A549 treated with CORT108297 at 1 μM for 4 hours (cell line): ENCODE measurements around the gene RAB24. TPM values are rescaled to one million over a fixed set of nuclear protein-coding genes. Genes with fewer than 3 reads are reported as not detected.

ENCODE experiments used
- total RNA-seq: library from RNA; stranded (reverse); fragments of 200-300 nt; extraction: Qiagen RNA extraction; gene quantifications from 5 replicates; pipeline ENCODE4 v1.2.3, GENCODE V29; 2022

Gene RAB24
- total RNA-seq: 22.0 to 29.4 TPM (median 28.2 TPM) in 5 replicates

DNA sequence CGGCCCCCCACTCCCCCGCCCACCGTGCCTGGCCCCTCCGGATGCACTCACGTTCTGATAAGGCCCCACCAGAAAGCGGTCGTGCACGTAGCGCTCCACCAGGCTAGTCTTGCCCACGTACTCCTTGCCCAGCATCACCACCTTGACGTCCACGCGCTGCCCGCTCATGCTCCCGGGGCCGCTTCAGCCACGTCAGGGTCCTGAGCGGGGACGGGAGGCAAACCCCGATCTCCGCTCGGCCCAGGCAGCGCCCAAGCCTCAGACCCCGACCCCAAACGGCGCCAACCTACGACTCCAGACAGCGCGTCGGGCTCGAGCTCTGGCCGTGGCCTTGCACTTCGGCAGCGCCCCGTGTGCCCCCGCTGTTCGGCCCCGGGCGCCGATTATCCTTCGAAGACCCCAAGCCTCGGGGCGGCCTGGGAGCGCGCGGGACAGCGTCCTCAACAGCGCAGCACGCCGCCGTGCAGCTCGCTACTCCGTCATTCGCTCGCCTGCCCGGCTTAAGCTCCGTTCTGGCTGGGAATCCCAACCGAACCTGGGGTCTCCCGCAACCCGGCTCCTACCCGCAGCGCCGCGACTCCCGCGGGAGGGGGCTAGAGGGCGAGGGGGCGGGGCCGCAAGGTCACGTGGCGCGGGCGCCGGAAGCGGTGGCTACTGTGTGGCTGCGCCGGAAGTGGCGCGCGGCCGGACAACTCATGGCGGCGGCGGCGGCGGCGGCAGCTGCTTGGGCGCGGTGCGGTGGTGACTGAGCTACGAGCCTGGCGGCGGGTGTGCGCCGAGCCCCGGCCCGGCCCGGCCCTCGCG is at the start of gene RAB24, which contains the start of gene PRELID1:
RAB24 (minus strand) TSS at position 599 of the 804 bp plus-strand sequence; CDS start at position 168, 431 bp downstream.
PRELID1 (plus strand) TSS at position 679 of the 804 bp plus-strand sequence. CDS start 187 bp downstream, outside the sequence.

DNA sequence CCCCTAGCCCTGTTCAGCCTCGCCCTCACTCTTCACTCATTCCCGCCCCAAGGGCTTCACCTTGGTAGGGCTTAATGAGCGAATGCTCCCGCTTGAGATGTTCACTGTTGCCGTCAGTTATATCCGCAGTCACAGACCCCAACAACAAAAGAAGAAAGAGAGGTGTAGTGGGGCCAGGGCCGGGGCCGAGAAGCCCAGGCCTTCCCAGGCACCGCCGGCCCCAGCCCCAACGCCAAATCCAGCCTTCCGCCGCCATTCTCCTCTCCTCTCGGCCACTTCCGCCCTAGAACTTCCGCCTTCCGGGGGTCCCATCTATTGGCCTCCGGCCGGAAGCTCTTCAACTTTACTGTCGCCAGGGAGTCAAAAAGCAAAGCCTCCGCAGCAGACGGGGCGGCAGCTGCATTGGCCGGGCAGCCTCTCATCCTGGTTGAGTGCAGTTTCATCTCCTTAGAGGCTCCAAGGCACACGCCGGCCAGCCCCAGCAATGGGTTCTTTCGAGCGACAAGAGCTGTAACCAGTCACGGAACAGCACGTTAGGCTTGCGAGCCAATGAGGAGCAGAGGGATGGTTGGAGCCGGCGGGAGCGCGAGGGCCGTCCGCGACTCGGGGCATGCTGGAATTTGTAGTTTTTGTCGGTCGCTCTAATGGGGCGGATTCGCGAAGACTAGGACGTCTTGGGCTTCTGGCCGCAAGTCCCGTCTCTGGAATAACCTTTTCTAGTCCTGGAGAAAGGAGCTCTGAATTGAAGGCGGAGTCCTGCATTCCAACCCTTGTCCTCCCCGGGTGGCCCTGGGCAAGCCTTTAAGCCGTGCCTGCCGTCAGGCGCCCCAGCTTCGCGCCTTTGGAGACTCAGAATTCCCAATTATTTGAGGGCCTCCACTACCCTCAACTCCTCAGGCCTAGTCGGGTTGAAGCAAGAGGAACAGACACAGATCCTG is 48.1 kb upstream of the RAB24 start, which contains the start of gene LMAN2:
LMAN2 (minus strand) TSS at position 277 of the 938 bp plus-strand sequence; CDS start at position 256, 21 bp downstream.

DNA sequence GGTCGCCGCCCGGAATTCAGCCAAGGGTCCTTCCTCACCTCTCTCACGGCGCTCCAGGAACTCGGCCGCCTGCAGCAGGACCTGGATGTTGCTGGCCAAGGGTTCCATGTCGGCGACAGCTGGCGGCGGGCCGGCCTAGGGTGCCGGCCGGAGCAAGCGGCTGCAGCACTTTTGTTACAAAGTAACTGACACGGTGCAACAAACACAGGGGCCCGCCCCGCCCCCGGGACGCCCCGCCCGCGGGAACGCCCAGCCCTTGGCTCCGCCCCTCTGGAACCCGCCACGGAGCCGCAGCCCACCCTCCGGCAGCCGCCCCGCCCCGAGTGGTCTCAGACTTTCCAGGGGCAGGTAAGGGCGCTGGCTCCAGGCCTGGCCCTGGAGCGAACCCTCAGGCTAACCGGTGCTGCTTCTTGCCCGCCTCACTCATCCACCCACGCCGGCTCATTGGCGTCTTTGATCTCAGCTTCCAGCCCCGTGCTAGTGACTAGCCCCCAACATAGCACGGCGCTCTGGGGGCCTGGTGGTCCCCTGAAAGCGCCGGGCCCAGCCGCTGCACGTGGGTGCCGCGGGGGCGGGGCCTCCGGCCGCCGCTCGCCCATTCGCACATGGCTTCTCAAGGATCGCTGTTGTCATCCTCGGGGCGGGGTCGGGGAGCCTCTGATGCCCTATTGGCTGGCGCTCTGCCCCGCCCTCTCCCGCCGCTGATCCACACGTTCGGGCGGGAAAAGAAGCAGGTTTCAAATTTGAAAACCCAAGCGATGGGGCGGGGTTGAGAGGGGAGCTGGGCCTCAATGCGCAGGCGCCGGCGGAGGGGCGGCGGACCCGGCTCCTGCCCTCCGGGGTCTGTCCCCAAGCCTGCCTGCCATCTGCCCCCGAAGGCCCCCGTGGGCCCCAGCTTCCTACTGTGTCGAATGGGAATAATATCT is 8.5 kb upstream of the RAB24 start, which contains the start of gene MXD3:
MXD3 (minus strand) TSS at position 176 of the 926 bp plus-strand sequence; CDS start at position 108, 68 bp downstream.

Other genes with a start within 250 kb of the RAB24 start
- gene FGFR4, start 216.8 kb downstream of the RAB24 start, total RNA-seq: 15.5 to 26.2 TPM (median 25.0 TPM) in 5 replicates
- 17.8 to 23.9 TPM (median 20.6 TPM) in 5 replicates for gene NSD1, start 169.9 kb downstream of the RAB24 start, total RNA-seq
- gene PRELID1, start 80 bp upstream of the RAB24 start, total RNA-seq: 273 to 409 TPM (median 372 TPM) in 5 replicates
- 12.8 to 22.6 TPM (median 20.6 TPM) in 5 replicates for gene MXD3, start 8.2 kb upstream of the RAB24 start, total RNA-seq
- 194 to 226 TPM (median 194 TPM) in 5 replicates for gene LMAN2, start 47.9 kb upstream of the RAB24 start, total RNA-seq
- 3.9 to 8.2 TPM (median 6.4 TPM) in 5 replicates for gene RGS14, start 54.2 kb upstream of the RAB24 start, total RNA-seq
- 0.02 TPM in 1 of 5 replicates, not detected in the others for gene SLC34A1, start 80.7 kb upstream of the RAB24 start, total RNA-seq
- gene PFN3, start 96.9 kb upstream of the RAB24 start, total RNA-seq: not detected in 5 replicates
- gene F12, start 105.8 kb upstream of the RAB24 start, total RNA-seq: 14.7 to 28.1 TPM (median 25.9 TPM) in 5 replicates
- 17.5 to 29.2 TPM (median 26.9 TPM) in 5 replicates for gene GRK6, start 123.0 kb upstream of the RAB24 start, total RNA-seq
- 13.2 to 40.2 TPM (median 35.2 TPM) in 5 replicates for gene PRR7, start 143.1 kb upstream of the RAB24 start, total RNA-seq
- gene DBN1, start 169.9 kb upstream of the RAB24 start, total RNA-seq: 55.6 to 82.0 TPM (median 74.1 TPM) in 5 replicates
- 81.9 to 105 TPM (median 96.8 TPM) in 5 replicates for gene PDLIM7, start 193.9 kb upstream of the RAB24 start, total RNA-seq
- 2.4 to 5.6 TPM (median 4.2 TPM) in 5 replicates for gene DOK3, start 206.1 kb upstream of the RAB24 start, total RNA-seq
- 105 to 147 TPM (median 111 TPM) in 5 replicates for gene DDX41, start 213.2 kb upstream of the RAB24 start, total RNA-seq